DND-41 (cell line): ENCODE measurements around the gene WFS1.

ENCODE experiments used
- ATAC-seq: fragments of 200-7000 bp; cut with Tn5 transposase; 3 replicates; pipeline ENCODE4 v1.9.1; 2021; ENCODE audit warnings: low read depth; ENCODE audit not compliant: insufficient read depth
- DNase-seq: peaks from one replicate; pipeline ENCODE4 v3.0.0-alpha.2; 2020
- H2AFZ ChIP-seq: 2 replicates; pipeline ENCODE4 v1.6.0; 2012; ENCODE audit warnings: low read depth, low read length
- H3K27ac ChIP-seq: 2 replicates; pipeline ENCODE4 v1.5.1; 2012; ENCODE audit warnings: low read length, inconsistent platforms
- H3K27me3 ChIP-seq: fragments of 200-600 bp; sonication (generic); 2 replicates; pipeline ENCODE4 v1.6.0; 2012; ENCODE audit warnings: low read length, mild to moderate bottlenecking, inconsistent platforms; ENCODE audit not compliant: insufficient read depth, poor library complexity
- H3K36me3 ChIP-seq: 2 replicates; pipeline ENCODE4 v1.5.1; 2012; ENCODE audit warnings: low read length, inconsistent platforms; ENCODE audit not compliant: insufficient read depth
- H3K4me1 ChIP-seq: 2 replicates; pipeline ENCODE4 v1.5.1; 2012; ENCODE audit warnings: mild to moderate bottlenecking, low read length; ENCODE audit not compliant: insufficient read depth
- H3K4me2 ChIP-seq: 2 replicates; pipeline ENCODE4 v1.6.0; 2012; ENCODE audit warnings: mild to moderate bottlenecking, moderate library complexity, low read length, inconsistent platforms; ENCODE audit not compliant: insufficient read depth
- H3K4me3 ChIP-seq, 2 experiments: fragments of 200-600 bp in 1 of 2; shearing (Covaris generic) in 1 of 2; 2 replicates each; pipeline ENCODE4 v1.5.1; 2012 to 2016; ENCODE audit warnings: inconsistent platforms in 2 of 2, low read length in 2 of 2, mild to moderate bottlenecking in 2 of 2, low read depth in 1 of 2, moderate library complexity in 1 of 2
- H3K79me2 ChIP-seq: 2 replicates; pipeline ENCODE4 v1.6.0; 2012; ENCODE audit warnings: low read length, inconsistent platforms; ENCODE audit not compliant: insufficient read depth
- H3K9ac ChIP-seq: 2 replicates; pipeline ENCODE4 v1.6.0; 2012; ENCODE audit warnings: low read depth, mild to moderate bottlenecking, inconsistent platforms, low read length, moderate library complexity
- H3K9me3 ChIP-seq: 2 replicates; pipeline ENCODE4 v1.5.1; 2012; ENCODE audit warnings: low read length, moderate library complexity, mild to moderate bottlenecking, inconsistent platforms; ENCODE audit not compliant: insufficient read depth, severe bottlenecking
- H4K20me1 ChIP-seq: 2 replicates; pipeline ENCODE4 v1.6.0; 2012; ENCODE audit warnings: low read length; ENCODE audit not compliant: insufficient read depth
- EZH2 ChIP-seq: IDR thresholded peaks from 3 replicates; pipeline ENCODE4 v1.6.1; 2012; ENCODE audit warnings: borderline replicate concordance, low read depth, mild to moderate bottlenecking, moderate library complexity, low read length, inconsistent platforms; ENCODE audit not compliant: severe bottlenecking
- TF ChIP-seq, protein P1 (sequence below): IDR thresholded peaks from 2 replicates; pipeline ENCODE4 v1.5.1; 2012; ENCODE audit warnings: borderline replicate concordance, low read length, moderate library complexity, mild to moderate bottlenecking; ENCODE audit not compliant: poor library complexity, severe bottlenecking; ENCODE audit errors: extremely low read depth

WFS1 gene

DNA sequence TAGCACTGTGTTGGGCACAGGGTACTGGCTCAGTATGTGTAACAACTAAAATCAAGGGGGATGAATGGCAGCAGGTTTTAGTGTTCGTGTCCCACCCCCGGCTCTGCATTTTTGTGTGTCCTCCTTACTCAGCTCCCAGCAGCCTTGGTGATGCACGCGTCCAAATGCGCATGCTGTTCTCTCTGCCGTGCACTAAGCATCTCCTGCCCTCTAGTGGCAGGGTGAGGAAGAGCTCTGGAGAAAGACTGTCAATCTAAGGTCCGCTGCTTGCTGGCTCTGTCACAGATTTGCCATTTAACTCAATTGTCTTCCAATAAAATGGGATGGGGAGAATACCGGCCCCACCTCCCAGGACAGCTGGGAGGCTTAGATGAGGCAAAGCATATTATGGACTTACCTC is 61.4 kb downstream of the WFS1 start:
- no peak overlapping the region for H2AFZ ChIP-seq
- H3K79me2 ChIP-seq: no peaks in the 10 kb centered on the region
- H4K20me1 ChIP-seq: peaks cover 16% of the 10 kb centered on the region; the same call in 1 of the 2 replicates
- no peaks in the 10 kb centered on the region for H3K4me1 ChIP-seq
- H3K27ac ChIP-seq: no peak overlapping the region
- no peak overlapping the region for H3K4me3 ChIP-seq
- no peak overlapping the region for H3K9ac ChIP-seq
- peak; percentile 29 for DNase-seq
- H3K27me3 ChIP-seq: no peaks in the 10 kb centered on the region
- H3K4me2 ChIP-seq: no peak overlapping the region
- ATAC-seq: no peak; the same call in 2 of the 3 replicates
- no peaks in the 10 kb centered on the region for H3K9me3 ChIP-seq
- H3K36me3 ChIP-seq: no peaks in the 10 kb centered on the region
- no peak for TF ChIP-seq EZH2
- TF ChIP-seq, protein P1, sequence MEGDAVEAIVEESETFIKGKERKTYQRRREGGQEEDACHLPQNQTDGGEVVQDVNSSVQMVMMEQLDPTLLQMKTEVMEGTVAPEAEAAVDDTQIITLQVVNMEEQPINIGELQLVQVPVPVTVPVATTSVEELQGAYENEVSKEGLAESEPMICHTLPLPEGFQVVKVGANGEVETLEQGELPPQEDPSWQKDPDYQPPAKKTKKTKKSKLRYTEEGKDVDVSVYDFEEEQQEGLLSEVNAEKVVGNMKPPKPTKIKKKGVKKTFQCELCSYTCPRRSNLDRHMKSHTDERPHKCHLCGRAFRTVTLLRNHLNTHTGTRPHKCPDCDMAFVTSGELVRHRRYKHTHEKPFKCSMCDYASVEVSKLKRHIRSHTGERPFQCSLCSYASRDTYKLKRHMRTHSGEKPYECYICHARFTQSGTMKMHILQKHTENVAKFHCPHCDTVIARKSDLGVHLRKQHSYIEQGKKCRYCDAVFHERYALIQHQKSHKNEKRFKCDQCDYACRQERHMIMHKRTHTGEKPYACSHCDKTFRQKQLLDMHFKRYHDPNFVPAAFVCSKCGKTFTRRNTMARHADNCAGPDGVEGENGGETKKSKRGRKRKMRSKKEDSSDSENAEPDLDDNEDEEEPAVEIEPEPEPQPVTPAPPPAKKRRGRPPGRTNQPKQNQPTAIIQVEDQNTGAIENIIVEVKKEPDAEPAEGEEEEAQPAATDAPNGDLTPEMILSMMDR: peak; percentile 79

- no peak overlapping the region for H3K4me3 ChIP-seq
- TF ChIP-seq, protein P1: no peak
- TF ChIP-seq EZH2: no peak
- H3K4me1 ChIP-seq: no peaks in the 10 kb centered on the region
- H4K20me1 ChIP-seq: peaks cover 16% of the 10 kb centered on the region; the same call in 1 of the 2 replicates
- no peaks in the 10 kb centered on the region for H3K27me3 ChIP-seq
- DNase-seq: no peak
- ATAC-seq: no peak
- H2AFZ ChIP-seq: no peak overlapping the region
- no peak overlapping the region for H3K9ac ChIP-seq
- H3K27ac ChIP-seq: no peak overlapping the region
- H3K4me2 ChIP-seq: no peak overlapping the region
- H3K9me3 ChIP-seq: no peaks in the 10 kb centered on the region
- H3K79me2 ChIP-seq: no peaks in the 10 kb centered on the region
- H3K36me3 ChIP-seq: no peaks in the 10 kb centered on the region
Observed at GRCh38 chr4:6331468-6331867, 61.8 kb downstream of the WFS1 start.

DNA sequence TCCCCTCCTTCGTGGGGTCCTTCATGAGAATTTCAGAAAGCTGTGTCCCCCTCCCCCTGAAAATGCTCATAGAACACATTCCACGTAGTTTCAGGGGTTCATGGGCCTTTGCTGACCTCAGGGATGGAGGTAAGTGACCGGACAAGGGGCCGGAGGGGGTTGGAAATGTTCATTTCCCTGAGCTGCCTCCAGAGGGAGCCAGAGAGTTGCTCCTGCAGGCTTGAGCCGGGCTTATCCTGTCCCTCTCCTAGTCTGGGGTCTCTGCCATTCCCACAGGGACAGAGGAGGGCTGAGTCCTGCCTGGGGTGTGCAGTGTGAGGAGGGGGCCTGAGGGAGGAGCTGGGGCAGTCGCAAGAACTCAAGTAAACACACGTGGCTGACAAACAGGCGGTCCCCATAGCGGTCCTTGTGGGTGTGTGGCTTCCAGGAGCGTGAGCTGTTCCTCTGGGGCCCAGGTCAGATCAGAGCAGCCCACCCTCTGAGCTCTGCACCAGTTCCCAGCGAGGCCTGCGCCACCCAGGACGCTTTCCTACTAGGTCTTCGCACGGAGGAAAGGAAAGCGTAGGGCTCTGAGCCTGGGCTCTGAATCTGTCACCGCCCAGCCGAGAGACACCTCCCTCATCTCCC is 62.5 kb downstream of the WFS1 start:
- no peak for ATAC-seq
- H3K36me3 ChIP-seq: no peaks in the 10 kb centered on the region
- no peak overlapping the region for H3K27ac ChIP-seq
- DNase-seq: no peak
- H4K20me1 ChIP-seq: peaks cover 12% of the 10 kb centered on the region; the same call in 1 of the 2 replicates
- H2AFZ ChIP-seq: no peak overlapping the region
- no peaks in the 10 kb centered on the region for H3K4me1 ChIP-seq
- H3K9me3 ChIP-seq: no peaks in the 10 kb centered on the region
- no peaks in the 10 kb centered on the region for H3K27me3 ChIP-seq
- H3K4me3 ChIP-seq: no peak overlapping the region
- no peak overlapping the region for H3K4me2 ChIP-seq
- H3K79me2 ChIP-seq: no peaks in the 10 kb centered on the region
- no peak for TF ChIP-seq EZH2
- TF ChIP-seq, protein P1: peak; percentile 70
- no peak overlapping the region for H3K9ac ChIP-seq

GRCh38 chr4:6332669-6333050 is 63.0 kb downstream of the WFS1 start:
- DNase-seq (no peak), ATAC-seq (no peak)
- H3K4me2 ChIP-seq: no peak overlapping the region

More at GRCh38 chr4:6332669-6333050, 63.0 kb downstream of the WFS1 start:
- Histone ChIP-seq H3K4me3 (no peak overlapping the region), H3K9ac (no peak overlapping the region), H3K4me1 (no peaks in the 10 kb centered on the region), H3K27ac (no peak overlapping the region), H3K9me3 (no peaks in the 10 kb centered on the region), H4K20me1 (peaks cover 11% of the 10 kb centered on the region; the same call in 1 of the 2 replicates), H2AFZ (no peak overlapping the region), H3K79me2 (no peaks in the 10 kb centered on the region), H3K36me3 (no peaks in the 10 kb centered on the region), H3K27me3 (no peaks in the 10 kb centered on the region)
- no peak for TF ChIP-seq EZH2
- TF ChIP-seq, protein P1: no peak
